ENCODE measurements around the gene HAUS3. TPM values are rescaled to one million over a fixed set of nuclear protein-coding genes. Genes with fewer than 3 reads are reported as not detected.

HAUS3 gene
- total and polyA plus RNA-seq, 4 donors, result 5.6 to 21.0 (median 12.1) TPM

- DNase-seq, result no peak
- no peak for TF ChIP-seq CTCF (IDR thresholded peaks at IDR 0.05; ENCODE audit: control extremely low read depth, extremely low read depth)
- Histone ChIP-seq H3K27ac (ENCODE audit: low read depth in 1 of 2, low read length in 1 of 2) (no peak overlapping the region), H3K4me3 (no peak overlapping the region), H3K4me1 (ENCODE audit: control insufficient read depth in 5 of 5, insufficient read depth in 5 of 5, low read length in 5 of 5) (no peaks in the 10 kb centered on the region), H3K27me3 (ENCODE audit: control insufficient read depth in 3 of 3, insufficient read depth in 3 of 3, low read length in 2 of 3) (no peaks in the 10 kb centered on the region), H3K36me3 (ENCODE audit: control insufficient read depth in 4 of 4, insufficient read depth in 4 of 4, low read length in 4 of 4) (no peaks in the 10 kb centered on the region), H3K9ac (ENCODE audit: insufficient read depth in 1 of 2, low read length in 2 of 2) (no peak overlapping the region), H3K9me3 (ENCODE audit: control insufficient read depth in 4 of 4, insufficient read depth in 3 of 4, low read length in 3 of 4) (peaks cover 0 to 3% (median 0%) of the 10 kb centered on the region in 4 donors)
- ATAC-seq (ENCODE audit: insufficient read depth, low FRiP score), result no peak
Measured at GRCh38 chr4:2183394-2183793, 58.5 kb downstream of the HAUS3 start.

GRCh38 chr4:2182994-2183393 is 58.9 kb downstream of the HAUS3 start:
- H3K4me3 ChIP-seq, result no peak overlapping the region
- no peaks in the 10 kb centered on the region for H3K27me3 ChIP-seq (ENCODE audit: control insufficient read depth in 3 of 3, insufficient read depth in 3 of 3, low read length in 2 of 3)
- 80 to 86% methylated on average over 3 of the region's 3 CpGs for WGBS, 2 donors
- ATAC-seq (ENCODE audit: insufficient read depth, low FRiP score), result no peak
- no peak for TF ChIP-seq CTCF (IDR thresholded peaks at IDR 0.05; ENCODE audit: control extremely low read depth, extremely low read depth)
- H3K36me3 ChIP-seq (ENCODE audit: control insufficient read depth in 4 of 4, insufficient read depth in 4 of 4, low read length in 4 of 4), result no peaks in the 10 kb centered on the region
- H3K9me3 ChIP-seq (ENCODE audit: control insufficient read depth in 4 of 4, insufficient read depth in 3 of 4, low read length in 3 of 4), result peaks cover 0 to 3% (median 0%) of the 10 kb centered on the region in 4 donors
- no peaks in the 10 kb centered on the region for H3K4me1 ChIP-seq (ENCODE audit: control insufficient read depth in 5 of 5, insufficient read depth in 5 of 5, low read length in 5 of 5)
- no peak overlapping the region for H3K9ac ChIP-seq (ENCODE audit: insufficient read depth in 1 of 2, low read length in 2 of 2)
- DNase-seq, result no peak
- H3K27ac ChIP-seq (ENCODE audit: low read depth in 1 of 2, low read length in 1 of 2), result no peak overlapping the region

- Histone ChIP-seq H3K9ac (ENCODE audit: insufficient read depth in 1 of 2, low read length in 2 of 2) (no peak overlapping the region), H3K36me3 (ENCODE audit: control insufficient read depth in 4 of 4, insufficient read depth in 4 of 4, low read length in 4 of 4) (no peaks in the 10 kb centered on the region), H3K27ac (ENCODE audit: low read depth in 1 of 2, low read length in 1 of 2) (no peak overlapping the region), H3K27me3 (ENCODE audit: control insufficient read depth in 3 of 3, insufficient read depth in 3 of 3, low read length in 2 of 3) (no peaks in the 10 kb centered on the region), H3K4me3 (no peak overlapping the region), H3K4me1 (ENCODE audit: control insufficient read depth in 5 of 5, insufficient read depth in 5 of 5, low read length in 5 of 5) (no peaks in the 10 kb centered on the region), H3K9me3 (ENCODE audit: control insufficient read depth in 4 of 4, insufficient read depth in 3 of 4, low read length in 3 of 4) (peaks cover 0 to 3% (median 0%) of the 10 kb centered on the region in 4 donors)
- WGBS, 2 donors, result 96 to 98% methylated on average over 2 of the region's 2 CpGs
- ATAC-seq (ENCODE audit: insufficient read depth, low FRiP score) (no peak), DNase-seq (no peak)
- TF ChIP-seq CTCF (IDR thresholded peaks at IDR 0.05; ENCODE audit: control extremely low read depth, extremely low read depth), result no peak
Measured at GRCh38 chr4:2180410-2180809, 61.5 kb downstream of the HAUS3 start.

GRCh38 chr4:2179717-2180116 is 62.2 kb downstream of the HAUS3 start:
- no peak for TF ChIP-seq CTCF (IDR thresholded peaks at IDR 0.05; ENCODE audit: control extremely low read depth, extremely low read depth)
- no peaks in the 10 kb centered on the region for H3K36me3 ChIP-seq (ENCODE audit: control insufficient read depth in 4 of 4, insufficient read depth in 4 of 4, low read length in 4 of 4)
- no peak overlapping the region for H3K4me3 ChIP-seq
- H3K9ac ChIP-seq (ENCODE audit: insufficient read depth in 1 of 2, low read length in 2 of 2), result no peak overlapping the region
- 68 to 79% methylated on average over 7 of the region's 7 CpGs for WGBS, 2 donors
- ATAC-seq (ENCODE audit: insufficient read depth, low FRiP score) (no peak), DNase-seq (peak in 1 of 3 donors; percentile 38)
- H3K27ac ChIP-seq (ENCODE audit: low read depth in 1 of 2, low read length in 1 of 2), result no peak overlapping the region
- no peaks in the 10 kb centered on the region for H3K27me3 ChIP-seq (ENCODE audit: control insufficient read depth in 3 of 3, insufficient read depth in 3 of 3, low read length in 2 of 3)
- H3K9me3 ChIP-seq (ENCODE audit: control insufficient read depth in 4 of 4, insufficient read depth in 3 of 4, low read length in 3 of 4), result peaks cover 0 to 3% (median 0%) of the 10 kb centered on the region in 4 donors
- no peaks in the 10 kb centered on the region for H3K4me1 ChIP-seq (ENCODE audit: control insufficient read depth in 5 of 5, insufficient read depth in 5 of 5, low read length in 5 of 5)
